Spleen (tissue), 13 donors: Measurements from ENCODE around the gene ZNF506. TPM values are rescaled to one million over a fixed set of nuclear protein-coding genes. Genes with fewer than 3 reads are reported as not detected.
A peak's percentile ranks its signal among the peaks of the same experiment; 100 is the strongest.
"Not testable (repeated sequence)": the region's sequence is repeated elsewhere in the genome, so short reads cannot be mapped to it uniquely, and the experiment has no call there.

Experiments used
- DNase-seq: peaks from one replicate; pipeline ENCODE4 v3.0.0-alpha.2; 2020
- H3K27ac ChIP-seq, 8 donors: fragments of 200-600 bp; sonication (generic) in 7 of 8; 1 replicate in 4 of 8; 2 replicates in 4 of 8; pipeline versions ENCODE4 v1.5.0 to v1.8.0; 2016 to 2021; ENCODE audit warnings: inconsistent platforms in 4 of 8, mild to moderate bottlenecking in 4 of 8, moderate library complexity in 1 of 8
- H3K27me3 ChIP-seq, 7 donors: fragments of 200-600 bp; sonication (generic) in 6 of 7; replicated peaks in 1 of 7; 1 replicate in 4 of 7; 2 replicates in 3 of 7; pipeline versions ENCODE4 v1.5.0 to v1.8.0; 2016 to 2021; ENCODE audit warnings: inconsistent platforms in 3 of 7, mild to moderate bottlenecking in 1 of 7
- H3K36me3 ChIP-seq, 6 donors: fragments of 200-600 bp; sonication (generic) in 5 of 6; 1 replicate in 4 of 6; 2 replicates in 2 of 6; pipeline versions ENCODE4 v1.5.0 to v1.8.0; 2016 to 2021; ENCODE audit warnings: inconsistent platforms in 2 of 6
- H3K4me1 ChIP-seq, 6 donors: fragments of 200-600 bp; sonication (generic) in 5 of 6; 1 replicate in 3 of 6; 2 replicates in 3 of 6; pipeline versions ENCODE4 v1.5.0 to v1.8.0; 2016 to 2021; ENCODE audit warnings: inconsistent platforms in 3 of 6
- H3K4me3 ChIP-seq, 8 donors: fragments of 200-600 bp; sonication (generic) in 7 of 8; 1 replicate in 4 of 8; 2 replicates in 4 of 8; pipeline versions ENCODE4 v1.5.0 to v1.8.0; 2016 to 2021; ENCODE audit warnings: inconsistent platforms in 4 of 8, mild to moderate bottlenecking in 4 of 8, moderate library complexity in 2 of 8
- H3K9me3 ChIP-seq, 8 donors: fragments of 200-600 bp; sonication (generic) in 7 of 8; 1 replicate in 4 of 8; 2 replicates in 4 of 8; pipeline versions ENCODE4 v1.5.0 to v1.8.0; 2016 to 2021; ENCODE audit warnings: inconsistent platforms in 4 of 8
- CTCF ChIP-seq, 11 experiments: fragments of 200-600 bp in 7 of 11; fragments of 450-650 bp in 4 of 11; sonication (generic) in 4 of 11; IDR thresholded peaks in 8 of 11; conservative IDR thresholded peaks in 3 of 11; 1 replicate in 7 of 11; 2 replicates in 4 of 11; pipeline versions ENCODE4 v1.4.0 to v1.8.0; 2016 to 2021; ENCODE audit warnings: antibody characterized with exemption in 11 of 11, inconsistent platforms in 4 of 11, mild to moderate bottlenecking in 1 of 11
- POLR2A ChIP-seq, 3 donors: fragments of 450-650 bp; IDR thresholded peaks; one replicate each; pipeline ENCODE4 v1.5.1; 2017; ENCODE audit warnings: antibody characterized with exemption in 3 of 3, mild to moderate bottlenecking in 1 of 3
- POLR2AphosphoS5 ChIP-seq, 3 donors: sonication (generic); formaldehyde crosslinking; IDR thresholded peaks; one replicate each; pipeline ENCODE4 v1.5.1; 2017; ENCODE audit warnings: antibody characterized with exemption in 3 of 3
- WGBS, 5 donors: extraction: QIAGEN DNeasy Blood & Tissue Kit in 3 of 5; methylation state at CpG; one replicate each; pipeline versions ENCODE4 v1.1.5 to v1.1.7; 2013 to 2018; 5-methylcytosine and 5-hydroxymethylcytosine counted together
- intact Hi-C: fragments of 100-400 bp; cut with DNase I; formaldehyde crosslinking; loops from one replicate; pipeline ENCODE4 v1.15.0; 2023; ENCODE audit warnings: low total_unique reads
- long read RNA-seq, 2 donors: transcript quantifications; one replicate each; lab custom pipeline, GENCODE V29; 2026
- polyA plus RNA-seq, 3 donors: library from polyadenylated mRNA; stranded (reverse); fragments of 200-250 nt; gene quantifications; one replicate each; pipeline ENCODE4 v1.2.1, GENCODE V29; 2013
- total RNA-seq, 7 donors: library from RNA; depleted of rRNA in 3 of 7; stranded (reverse); fragments of >200 nt in 3 of 7; fragmentation: NEBNext Ultra II Directional in 4 of 7; extraction: Animal tissue kit (Norgen Biotek cat#: 25700) in 4 of 7; gene quantifications; one replicate each; pipeline versions ENCODE4 v1.1.0 to v1.2.1, GENCODE V29; 2016 to 2021
- donor health status: healthy with polysubstance abuse.
- donor health status: DM: no; HTN: no; CAD: no; lungs with moderate emphysema.
- donor health status: DM: no; HTN: no; CAD: no.
- donor health status: Bipolar disorder and iron deficiency.
- donor health status: healthy.
- donor health status: DM: no; HTN: no; CAD: no.
- donor health status: DM: yes; HTN: yes; CAD: no.

Gene ZNF506
- total RNA-seq = 100 to 1,000 TPM in 2 of 7 donors, 10 to 100 TPM in 5; 38.8 to 114 (median 42.1) TPM
- 10 to 100 TPM in 1 of 3 donors, 1 to 10 TPM in 2; 6.3 to 10.4 (median 9.0) TPM for polyA plus RNA-seq
- long read RNA-seq, donor 1, full-length matches to known transcripts = 13 of 25 reads
- long read RNA-seq, donor 1, partial matches to known transcripts = 12 of 25 reads
- long read RNA-seq, donor 1, other reads (novel, unspliced or antisense) = 0 of 25 reads
- long read RNA-seq, donor 2, partial matches to known transcripts = 0 of 4 reads
- long read RNA-seq, donor 2, other reads (novel, unspliced or antisense) = 0 of 4 reads

GRCh38 chr19:19821366-19821951 lies at the start of gene ZNF506:
Gene ZNF506 (minus strand): TSS chr19:19821750. CDS start chr19:19821603, 147 bp downstream.
- peak; percentile 96 for DNase-seq
- peaks cover 14 to 55% (median 45%) of the 10 kb centered on the region in 6 donors for H3K4me1 ChIP-seq
- no peaks in the 10 kb centered on the region for H3K27me3 ChIP-seq
- intact Hi-C loops = no loop called here
- peaks cover 0 to 37% (median 3%) of the 10 kb centered on the region in 6 donors for H3K36me3 ChIP-seq
- WGBS, 5 donors = 0 to 1% (median 0%) methylated on average over 10 to 28 of the region's 28 CpGs
- peak within 1 kb of the TSS; percentile 94 to 98 (median 96) for H3K27ac ChIP-seq
- TF ChIP-seq POLR2A (IDR thresholded peaks at IDR 0.05) = peak in 2 of 3 donors; percentile 87 to 94
- peak; percentile 95 to 99 (median 99) for TF ChIP-seq POLR2AphosphoS5 (IDR thresholded peaks at IDR 0.05)
- no peak for TF ChIP-seq CTCF (IDR thresholded peaks at IDR 0.05 in 8 of 11, conservative IDR thresholded peaks at IDR 0.05 in 3 of 11)
- peak within 1 kb of the TSS; percentile 47 to 80 (median 70) for H3K4me3 ChIP-seq
- peaks cover 0 to 81% (median 51%) of the 10 kb centered on the region in 8 donors for H3K9me3 ChIP-seq

- H3K36me3 ChIP-seq = peaks cover 0 to 44% (median 7%) of the 10 kb centered on the region in 6 donors
- H3K4me3 ChIP-seq, intact Hi-C loops, DNase-seq, H3K27me3 ChIP-seq, H3K27ac ChIP-seq: not testable (repeated sequence)
- peaks cover 14 to 62% (median 37%) of the 10 kb centered on the region in 6 donors for H3K4me1 ChIP-seq
- H3K9me3 ChIP-seq = peaks cover 0 to 62% (median 41%) of the 10 kb centered on the region in 8 donors
- 84 to 99% (median 94%) methylated on average over 5 of the region's 5 CpGs for WGBS, 5 donors
Measured at GRCh38 chr19:19870086-19870485, 48.5 kb upstream of the ZNF506 start.

GRCh38 chr19:19866611-19867248 lies 45.2 kb upstream of the ZNF506 start:
- H3K4me3 ChIP-seq = peak overlapping the region; percentile 78 to 94 (median 82)
- H3K27ac ChIP-seq = peak overlapping the region; percentile 87 to 99 (median 95)
- intact Hi-C loops = no loop called here
- peaks cover 14 to 59% (median 35%) of the 10 kb centered on the region in 6 donors for H3K4me1 ChIP-seq
- H3K27me3 ChIP-seq = no peaks in the 10 kb centered on the region
- DNase-seq = peak; percentile 78
- peaks cover 0 to 54% (median 17%) of the 10 kb centered on the region in 8 donors for H3K9me3 ChIP-seq
- 2 to 19% (median 7%) methylated on average over 23 of the region's 23 CpGs for WGBS, 5 donors
- TF ChIP-seq POLR2AphosphoS5 (IDR thresholded peaks at IDR 0.05) (peak in 1 of 3 donors; percentile 35), POLR2A (IDR thresholded peaks at IDR 0.05) (no peak)
- H3K36me3 ChIP-seq = peaks cover 0 to 13% (median 0%) of the 10 kb centered on the region in 6 donors

GRCh38 chr19:19865750-19866610 lies 44.4 kb upstream of the ZNF506 start, which contains the start of gene ZNF253:
Gene ZNF253 (plus strand): TSS chr19:19865882. CDS start chr19:19865997, 115 bp downstream.
- peak; percentile 84 to 97 (median 96) for TF ChIP-seq POLR2AphosphoS5 (IDR thresholded peaks at IDR 0.05)
- peak; percentile 49 to 96 (median 87) for TF ChIP-seq POLR2A (IDR thresholded peaks at IDR 0.05)
- no peak for TF ChIP-seq CTCF (IDR thresholded peaks at IDR 0.05 in 8 of 11, conservative IDR thresholded peaks at IDR 0.05 in 3 of 11)
- DNase-seq = peak; percentile 96
- WGBS, 5 donors = 0 to 1% (median 0%) methylated on average over 38 to 43 of the region's 43 CpGs
- H3K9me3 ChIP-seq = peaks cover 0 to 53% (median 13%) of the 10 kb centered on the region in 8 donors
- H3K4me3 ChIP-seq = peak within 1 kb of the TSS; percentile 78 to 94 (median 82)
- peaks cover 0 to 1% (median 0%) of the 10 kb centered on the region in 7 donors for H3K27me3 ChIP-seq
- peaks cover 7 to 51% (median 28%) of the 10 kb centered on the region in 6 donors for H3K4me1 ChIP-seq
- intact Hi-C loops = no loop called here
- H3K36me3 ChIP-seq = peaks cover 0 to 5% (median 0%) of the 10 kb centered on the region in 6 donors
- peak within 1 kb of the TSS; percentile 87 to 99 (median 95) for H3K27ac ChIP-seq
